HS-27A (cell line): ENCODE measurements around the gene RIMKLB.

Source experiments
- DNase-seq: peaks from one replicate; pipeline ENCODE4 v3.0.0-alpha.2; 2012; ENCODE audit warnings: low read depth, missing footprints

Gene RIMKLB, protein sequence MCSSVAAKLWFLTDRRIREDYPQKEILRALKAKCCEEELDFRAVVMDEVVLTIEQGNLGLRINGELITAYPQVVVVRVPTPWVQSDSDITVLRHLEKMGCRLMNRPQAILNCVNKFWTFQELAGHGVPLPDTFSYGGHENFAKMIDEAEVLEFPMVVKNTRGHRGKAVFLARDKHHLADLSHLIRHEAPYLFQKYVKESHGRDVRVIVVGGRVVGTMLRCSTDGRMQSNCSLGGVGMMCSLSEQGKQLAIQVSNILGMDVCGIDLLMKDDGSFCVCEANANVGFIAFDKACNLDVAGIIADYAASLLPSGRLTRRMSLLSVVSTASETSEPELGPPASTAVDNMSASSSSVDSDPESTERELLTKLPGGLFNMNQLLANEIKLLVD

DNA sequence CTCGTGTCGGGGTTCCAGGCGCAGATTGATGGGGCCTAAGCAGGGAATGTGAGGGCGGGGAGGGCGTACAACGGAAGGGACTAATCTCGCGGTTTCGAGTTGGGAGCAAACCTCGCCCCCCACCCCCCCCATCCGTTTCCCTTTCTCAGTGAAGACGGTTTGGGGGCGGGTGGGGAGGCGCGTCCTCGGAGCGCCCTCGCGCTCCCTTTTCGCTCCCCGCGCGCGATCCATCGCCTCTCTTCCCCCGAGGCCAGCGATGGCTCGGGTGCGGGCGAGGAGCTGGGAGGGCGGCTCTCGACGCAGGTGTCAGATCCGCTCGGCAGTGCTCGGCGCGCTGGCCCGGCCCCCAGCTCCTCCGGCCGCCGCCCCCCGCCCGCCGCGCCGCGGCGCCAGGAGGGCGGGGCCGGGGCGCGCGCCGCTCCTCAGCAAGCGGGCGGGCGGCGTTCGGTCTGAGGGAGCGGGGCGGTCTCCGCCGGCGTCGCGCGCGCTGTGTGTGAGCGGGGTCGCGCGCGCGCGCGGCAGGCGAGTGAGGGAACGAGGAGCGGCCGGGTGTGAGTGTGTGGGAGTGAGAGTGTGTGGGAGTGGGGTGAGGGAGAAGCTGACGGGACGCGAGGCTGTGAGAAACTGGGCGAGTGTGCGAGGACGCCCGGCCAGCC, at the start of gene RIMKLB:
Gene RIMKLB (plus strand): TSS at position 516 of the 656 bp plus-strand sequence. CDS start 15,876 bp downstream, outside the sequence.
- no peak for DNase-seq

DNA sequence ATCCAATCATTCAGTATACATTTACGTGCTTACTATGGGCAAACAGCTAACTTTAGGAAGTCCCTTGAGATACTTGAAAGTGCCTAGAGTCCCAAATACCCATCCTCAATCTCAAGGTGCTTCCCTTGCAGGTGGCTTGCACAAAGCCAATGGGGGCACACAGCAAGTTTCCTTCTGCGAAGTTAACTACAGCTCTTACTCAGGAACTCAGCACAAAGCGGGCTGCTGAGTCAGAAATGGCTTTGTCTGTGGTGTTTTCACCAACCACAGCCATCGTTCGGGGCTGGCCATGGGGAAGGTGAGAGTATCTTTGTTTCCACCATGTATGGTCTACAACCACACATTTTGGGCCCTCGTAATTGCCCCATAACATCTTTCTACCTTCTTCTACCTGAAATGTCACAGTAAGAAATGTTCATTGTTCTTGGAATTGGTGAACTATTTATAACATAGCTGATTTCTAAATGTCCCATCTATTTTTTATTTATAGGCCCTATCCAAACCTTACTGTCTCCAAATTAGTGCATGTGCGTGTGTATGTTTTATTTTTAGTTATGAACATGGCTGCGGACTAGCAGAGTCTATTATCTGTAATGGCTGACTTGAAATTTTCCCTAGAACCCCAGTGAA, 49.1 kb upstream of the RIMKLB start:
- no peak for DNase-seq

DNA sequence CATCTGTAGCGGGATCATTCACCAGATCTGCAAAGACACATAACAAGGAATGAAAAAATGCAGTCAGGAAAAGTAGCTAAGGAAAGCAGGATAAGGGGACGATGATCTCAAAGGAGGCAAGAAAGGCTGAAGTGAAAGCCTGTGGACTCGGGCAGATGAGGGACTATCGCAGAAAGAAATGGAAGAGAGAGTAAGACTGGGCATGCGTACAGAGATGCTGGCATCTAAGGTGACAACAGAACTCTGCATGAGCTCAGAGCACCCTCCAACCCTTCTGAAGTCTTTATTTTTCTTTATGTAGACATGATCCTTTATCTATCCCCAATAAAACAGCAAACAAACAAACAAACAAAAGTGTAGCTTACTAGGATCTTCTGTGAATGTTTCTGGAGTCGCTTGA, 42.4 kb upstream of the RIMKLB start:
- no peak for DNase-seq

DNA sequence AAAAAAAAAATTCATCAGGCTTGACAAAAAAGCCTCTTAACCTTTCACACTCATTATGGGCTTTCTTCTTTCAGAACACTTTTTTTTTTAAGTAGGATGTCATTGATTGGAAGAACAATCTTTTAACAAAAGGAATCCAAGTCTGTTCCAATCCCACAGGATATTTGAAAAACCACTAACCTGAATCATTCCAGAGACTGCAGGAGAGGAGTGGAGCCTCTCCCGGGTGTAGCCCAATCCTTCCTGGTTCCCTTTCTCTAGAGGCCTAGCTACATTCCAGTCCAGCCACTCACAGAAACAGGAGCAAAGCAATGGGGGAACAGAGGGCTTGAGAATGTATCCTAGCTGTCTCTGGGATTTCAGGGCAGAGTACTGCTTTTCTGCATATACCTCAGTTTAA, 39.4 kb upstream of the RIMKLB start:
- peak; percentile 72 for DNase-seq

DNA sequence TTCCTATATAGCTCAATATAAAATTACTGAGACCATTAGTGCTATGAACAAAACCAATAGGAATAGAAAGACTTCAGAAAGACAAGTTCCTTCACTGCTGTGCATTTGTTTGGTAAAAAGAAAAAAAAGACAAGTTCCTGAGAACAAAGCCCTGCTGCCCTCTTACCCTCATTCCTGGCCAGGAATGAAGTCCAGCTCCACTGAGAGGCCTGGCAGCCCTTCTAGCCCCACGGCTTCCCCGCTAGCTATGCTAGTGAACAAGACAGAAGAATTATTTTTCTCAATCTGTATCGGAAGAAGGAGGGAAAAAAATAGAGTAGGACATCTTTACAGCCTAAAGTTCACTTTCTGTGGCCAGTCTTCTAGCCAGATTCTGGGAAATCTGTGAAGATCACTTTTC, 36.8 kb upstream of the RIMKLB start:
- DNase-seq, result no peak

GRCh38 chr12:8661751-8662150, 36.0 kb upstream of the RIMKLB start:
- no peak for DNase-seq

DNA sequence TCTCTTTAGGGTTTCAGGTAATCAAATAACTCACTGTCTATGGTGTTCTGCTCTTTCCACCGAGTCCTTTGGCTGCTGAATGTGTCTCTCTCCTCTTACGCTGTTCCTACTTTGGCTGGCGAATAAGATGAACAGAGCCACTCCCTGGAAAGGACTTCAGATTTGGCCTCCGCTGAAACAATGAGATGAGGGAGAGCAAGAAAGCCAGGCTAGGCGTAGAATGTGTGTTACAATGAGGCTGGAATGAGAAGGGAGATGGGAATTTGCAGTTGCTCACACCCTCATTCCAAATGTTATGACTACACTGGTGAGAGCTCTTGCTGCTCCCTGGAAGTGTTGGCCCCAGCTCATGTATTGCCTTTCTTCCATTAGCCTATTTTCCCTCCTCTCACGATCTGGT, 35.2 kb upstream of the RIMKLB start, which contains the start of gene MFAP5:
Gene MFAP5 (minus strand): TSS at position 234 of the 400 bp plus-strand sequence. CDS start 722 bp downstream, outside the sequence.
- DNase-seq, result no peak

DNA sequence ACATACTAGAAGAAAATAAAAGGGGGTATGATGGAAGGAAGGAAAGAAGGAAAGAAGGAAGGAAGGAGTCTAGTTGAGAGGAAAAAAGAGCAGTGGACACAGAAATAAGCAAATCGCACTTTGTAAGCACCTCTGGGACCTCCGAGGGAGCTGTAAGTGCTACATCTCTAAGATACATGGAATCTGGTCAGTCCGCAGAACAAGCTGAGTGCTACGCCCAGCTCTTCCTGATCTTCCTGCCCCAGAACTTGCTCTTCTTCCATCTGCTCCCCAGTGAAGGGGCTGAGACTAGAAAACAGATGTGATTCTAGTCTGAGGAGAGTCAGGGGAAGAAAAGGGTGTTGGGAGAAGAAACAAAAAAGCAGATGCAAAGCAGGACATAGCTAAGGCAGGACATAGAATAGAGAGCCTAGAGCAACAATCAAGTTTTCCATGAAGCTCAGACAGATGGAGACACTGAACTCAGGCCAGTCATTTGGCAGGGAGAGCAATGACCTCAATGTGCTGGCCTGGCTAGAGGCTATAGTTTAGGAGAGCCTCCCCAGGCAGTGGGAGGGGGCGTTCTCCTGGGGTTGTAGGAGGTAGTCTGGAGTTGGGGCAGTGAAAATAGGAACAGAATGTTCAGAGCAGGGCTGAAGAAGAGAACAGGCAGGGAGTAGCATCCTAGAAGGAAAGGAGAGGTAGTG, 33.4 kb upstream of the RIMKLB start:
- no peak for DNase-seq

GRCh38 chr12:8665759-8666158, 32.0 kb upstream of the RIMKLB start:
- no peak for DNase-seq

GRCh38 chr12:8667270-8667669, 30.5 kb upstream of the RIMKLB start:
- DNase-seq, result no peak

DNA sequence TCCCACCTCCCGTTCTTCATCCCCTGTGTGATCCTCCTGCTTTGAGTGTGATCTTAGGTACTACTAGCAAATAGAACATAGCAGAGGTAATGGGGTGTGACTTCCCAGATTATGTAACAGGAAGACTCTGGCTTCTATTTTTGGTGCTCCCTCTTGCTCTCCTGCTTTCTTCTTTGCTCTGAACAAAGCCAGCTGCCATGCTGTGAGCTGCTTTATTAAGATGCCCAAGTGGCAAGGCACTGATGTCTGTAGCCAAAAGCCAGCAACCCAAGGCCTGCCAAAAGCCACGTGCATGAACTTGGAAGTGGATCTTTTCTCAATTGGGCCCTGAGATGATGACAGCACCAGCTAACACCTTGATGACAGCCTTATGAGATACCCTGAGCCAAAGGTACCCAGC, 29.4 kb upstream of the RIMKLB start:
- no peak for DNase-seq

DNA sequence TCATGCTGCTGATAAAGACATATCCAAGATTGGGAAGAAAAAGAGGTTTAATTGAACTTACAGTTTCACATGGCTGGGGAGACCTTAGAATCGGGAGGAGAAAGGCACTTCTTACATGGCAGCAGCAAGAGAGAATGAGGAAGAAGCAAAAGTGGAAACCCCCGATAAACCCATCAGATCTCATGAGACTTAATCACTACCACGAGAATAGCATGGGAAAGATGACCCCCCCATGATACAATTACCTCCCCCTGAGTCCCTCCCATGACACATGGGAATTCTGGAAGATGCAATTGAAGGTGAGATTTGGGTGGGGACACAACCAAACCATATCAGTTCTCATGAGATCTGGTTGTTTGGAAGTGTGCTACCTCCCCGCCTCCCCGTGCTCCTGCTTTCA, 25.4 kb upstream of the RIMKLB start:
- no peak for DNase-seq

GRCh38 chr12:8675591-8676036, 22.2 kb upstream of the RIMKLB start:
- DNase-seq, result no peak

DNA sequence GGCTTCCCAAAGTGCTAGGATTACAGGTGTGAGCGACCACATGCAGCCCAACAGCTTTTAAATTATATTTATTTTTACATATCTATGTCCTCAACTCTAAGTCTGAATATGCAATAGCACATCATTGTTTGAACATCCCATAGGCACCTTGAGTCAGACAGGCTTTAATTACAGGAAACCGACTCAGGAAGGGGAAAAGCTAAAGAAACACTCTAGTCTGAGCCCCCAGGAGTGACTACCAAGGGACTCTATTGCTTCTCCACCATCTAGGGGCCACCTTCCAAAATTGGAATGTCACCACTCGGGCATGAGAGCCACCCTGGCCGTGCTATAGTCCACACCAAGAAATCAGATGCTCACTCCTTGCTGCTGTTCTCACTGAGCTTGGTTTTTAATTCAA, 21.1 kb upstream of the RIMKLB start:
- DNase-seq, result no peak

DNA sequence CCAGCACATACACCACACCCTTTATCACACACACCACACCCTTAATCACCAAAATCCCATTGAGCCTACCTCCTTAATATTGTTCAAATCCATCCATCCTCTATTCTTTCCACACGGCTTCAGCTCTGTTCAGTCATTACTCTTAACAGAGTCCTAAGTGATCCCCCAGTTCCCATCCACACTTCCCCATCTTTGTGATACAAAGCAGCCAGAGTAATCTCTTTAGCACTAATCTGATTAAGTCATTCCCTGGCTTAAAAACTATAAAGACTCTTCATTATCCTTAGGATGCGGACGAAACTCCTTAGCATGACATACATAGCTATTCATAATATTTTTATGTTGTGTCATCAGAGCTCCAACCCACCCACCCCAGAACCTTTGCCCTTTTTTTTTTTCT, 20.4 kb upstream of the RIMKLB start:
- no peak for DNase-seq

DNA sequence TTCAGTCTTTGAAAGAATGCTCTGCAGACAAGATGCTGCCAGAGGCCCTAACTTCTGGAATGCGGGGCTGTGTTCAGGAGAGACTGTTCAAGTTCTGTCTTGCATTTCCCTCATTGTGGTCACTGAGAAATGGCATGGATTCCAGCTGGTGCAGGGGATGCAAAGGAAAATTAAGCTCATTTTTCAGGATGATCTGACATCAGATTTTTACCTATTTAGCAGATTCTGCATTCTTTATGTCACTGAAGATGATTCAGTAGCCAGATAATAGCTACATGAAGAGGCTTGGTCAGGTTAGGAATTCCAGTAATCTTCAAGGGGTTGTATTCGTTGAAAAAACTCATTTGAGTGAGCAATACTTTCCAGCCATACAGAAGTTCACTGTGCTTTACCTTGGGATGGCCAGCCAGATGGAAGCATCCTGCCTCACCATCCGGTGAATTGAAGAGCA, 19.1 kb upstream of the RIMKLB start:
- no peak for DNase-seq

DNA sequence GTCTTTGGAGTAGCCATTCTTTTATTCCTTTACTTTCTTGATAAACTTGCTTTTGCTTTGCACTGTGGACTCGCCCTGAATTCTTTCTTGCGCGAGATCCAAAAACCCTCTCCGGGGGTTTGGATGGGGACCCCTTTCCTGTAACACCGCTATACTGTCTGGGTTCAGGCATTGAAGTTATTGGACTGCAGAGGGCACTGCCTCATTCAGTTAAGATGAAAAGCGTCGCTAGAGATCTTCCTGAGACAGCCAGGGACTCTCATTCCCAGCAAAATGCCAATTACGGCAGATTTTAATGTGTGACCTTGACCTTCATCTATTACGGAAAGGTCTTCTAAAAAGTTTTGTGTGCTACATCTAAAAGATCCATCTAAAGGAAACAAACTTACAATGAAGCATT, 17.3 kb upstream of the RIMKLB start:
- no peak for DNase-seq

- DNase-seq, result peak; percentile 73
Observed at GRCh38 chr12:8681129-8681884, 16.5 kb upstream of the RIMKLB start.

DNA sequence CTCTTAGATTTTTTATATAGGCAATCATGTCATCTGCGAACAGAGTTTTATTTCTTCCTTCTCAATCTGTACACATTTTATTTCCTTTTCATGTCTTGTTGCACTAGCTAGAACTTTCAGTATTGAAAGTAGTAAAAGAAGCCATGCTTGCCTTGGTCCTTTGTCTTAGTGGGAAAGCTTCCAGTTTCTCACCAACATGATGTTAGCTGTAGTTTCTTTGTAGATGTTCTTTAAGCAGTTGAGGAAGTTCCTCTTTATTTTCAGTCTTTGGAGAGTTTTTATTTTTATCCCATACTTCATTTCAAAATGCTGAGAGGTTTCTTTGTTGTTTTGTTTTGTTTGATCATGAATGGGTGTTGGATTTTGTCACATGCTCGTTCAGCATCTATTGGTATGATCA, 12.7 kb upstream of the RIMKLB start:
- no peak for DNase-seq

- DNase-seq, result no peak
Observed at GRCh38 chr12:8687846-8688601, 9.8 kb upstream of the RIMKLB start.

DNA sequence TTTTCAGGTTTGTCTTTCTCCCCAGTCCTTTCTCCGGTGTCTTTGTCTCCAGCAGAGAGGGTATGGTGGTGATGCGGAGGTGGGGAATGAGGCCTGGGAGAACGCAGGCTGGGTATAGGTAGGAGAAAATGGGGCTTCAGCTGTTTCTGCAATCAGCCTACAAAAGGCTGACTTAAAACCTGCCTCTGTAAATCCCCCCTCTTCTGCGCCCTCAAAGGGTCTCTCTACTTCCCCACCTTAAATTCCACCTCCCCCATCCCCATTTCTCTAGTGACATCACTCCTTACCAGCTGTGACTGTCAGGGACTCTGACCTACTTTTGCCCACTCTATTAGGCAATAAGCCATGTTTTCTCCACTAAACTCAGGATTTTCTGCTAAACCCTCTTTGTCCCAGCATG, 8.1 kb upstream of the RIMKLB start:
- no peak for DNase-seq
